GM11168 (cell line): ENCODE data around the gene BEGAIN.

Experiments
- in situ Hi-C: fragments of 300-500 bp; cut with MboI; formaldehyde crosslinking; loops from one replicate; pipeline ENCODE4 v1.12.0; 2022; ENCODE audit warnings: low sequenced_read_pairs; ENCODE audit not compliant: unreplicated experiment

The BEGAIN gene

DNA sequence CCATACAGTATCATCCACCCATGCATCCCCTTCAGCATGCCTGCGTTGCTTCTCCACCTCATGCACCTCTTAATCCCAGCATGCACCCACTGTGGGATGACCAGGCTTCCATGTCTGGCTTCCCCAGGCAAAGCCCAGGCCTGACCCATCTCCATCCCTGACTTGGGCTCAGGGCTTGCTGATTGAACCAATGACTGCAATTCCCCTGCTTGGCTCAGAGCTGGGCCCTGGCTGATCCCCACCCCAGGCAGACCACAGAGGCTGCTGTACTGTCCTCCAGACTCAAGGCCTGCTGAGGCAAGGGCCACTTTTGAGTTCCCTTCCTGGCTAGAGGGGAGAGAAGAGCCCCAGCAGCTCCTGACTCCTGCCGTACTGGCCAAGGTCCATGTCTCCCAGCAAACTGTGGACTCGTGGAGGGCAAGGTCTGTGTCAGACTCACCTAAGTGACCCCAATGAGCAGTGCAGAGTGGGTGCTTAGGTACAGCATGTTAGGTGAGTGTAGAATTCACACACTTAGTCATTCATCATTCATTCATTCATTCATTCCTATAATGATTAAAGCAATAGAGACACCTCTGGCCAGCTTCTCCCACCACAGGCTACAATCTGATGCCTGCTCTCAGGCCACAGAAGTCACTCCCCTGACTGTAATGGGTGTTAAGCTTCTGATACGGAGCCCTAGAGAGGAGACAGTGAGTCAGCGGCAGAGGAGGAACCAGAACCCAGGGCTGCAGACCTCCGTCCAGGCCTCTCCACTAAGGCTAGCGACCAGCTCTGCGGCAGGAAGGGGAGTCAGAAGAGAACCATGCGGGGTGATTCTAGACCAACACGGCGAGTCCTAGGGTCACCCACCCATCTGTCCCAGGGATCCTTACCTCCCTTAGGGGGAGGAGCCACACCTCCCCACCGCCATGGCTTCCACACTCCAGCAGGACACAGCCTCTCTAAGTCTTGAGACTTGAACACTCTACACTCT lies 2.9 kb downstream of the BEGAIN start:
- in situ Hi-C loops: no loop called here

DNA sequence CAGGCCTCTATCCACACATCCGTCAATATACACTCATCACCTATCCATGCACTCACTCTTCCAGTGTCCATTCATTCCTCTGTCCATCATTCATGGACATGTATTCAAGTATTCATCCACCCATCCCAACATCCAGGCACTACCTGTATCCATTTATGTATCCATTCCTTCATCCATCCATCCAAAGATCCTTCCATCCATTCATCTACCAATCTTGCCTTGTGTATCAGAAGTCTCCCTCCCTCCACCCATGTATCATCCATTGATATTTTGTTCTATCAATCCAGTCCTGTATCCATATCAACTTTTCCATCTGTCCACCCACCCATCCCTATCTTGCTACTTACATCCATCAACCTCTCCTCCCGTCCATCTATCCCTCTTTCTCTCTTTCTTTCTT lies 4.0 kb downstream of the BEGAIN start:
- in situ Hi-C loops: no loop called here

DNA sequence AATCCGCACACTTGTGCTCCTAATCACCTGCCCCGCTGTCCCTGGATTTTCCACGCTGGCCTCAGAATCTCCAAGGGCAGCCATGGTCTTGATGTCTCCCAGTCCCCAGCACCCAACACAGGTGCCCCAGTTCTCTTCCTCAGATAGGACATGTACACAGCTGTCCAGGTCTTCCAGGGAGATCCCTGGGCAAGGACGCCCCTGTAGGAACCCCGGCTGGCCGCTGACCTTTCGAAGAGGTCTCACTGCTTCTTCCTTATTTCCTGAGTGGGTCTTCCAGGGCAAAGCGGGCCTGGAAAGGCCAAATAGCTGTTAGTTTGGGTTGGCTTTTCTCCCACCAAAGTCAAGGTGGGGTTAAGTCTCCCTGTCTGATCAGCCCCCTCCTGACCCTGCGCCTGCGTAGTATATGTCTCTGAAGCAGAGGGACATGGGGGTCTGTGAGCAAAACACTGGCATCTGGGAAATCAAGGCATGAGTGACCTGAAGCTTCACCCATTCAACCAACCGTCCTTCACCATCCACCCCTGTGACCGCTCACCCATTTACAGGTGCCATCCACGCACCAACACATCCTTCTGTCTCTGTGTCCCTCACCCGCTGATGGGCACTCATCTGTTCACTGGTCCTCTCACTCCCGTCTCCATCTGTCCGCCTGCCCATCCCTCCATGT lies 4.6 kb downstream of the BEGAIN start:
- in situ Hi-C loops: no loop called here

DNA sequence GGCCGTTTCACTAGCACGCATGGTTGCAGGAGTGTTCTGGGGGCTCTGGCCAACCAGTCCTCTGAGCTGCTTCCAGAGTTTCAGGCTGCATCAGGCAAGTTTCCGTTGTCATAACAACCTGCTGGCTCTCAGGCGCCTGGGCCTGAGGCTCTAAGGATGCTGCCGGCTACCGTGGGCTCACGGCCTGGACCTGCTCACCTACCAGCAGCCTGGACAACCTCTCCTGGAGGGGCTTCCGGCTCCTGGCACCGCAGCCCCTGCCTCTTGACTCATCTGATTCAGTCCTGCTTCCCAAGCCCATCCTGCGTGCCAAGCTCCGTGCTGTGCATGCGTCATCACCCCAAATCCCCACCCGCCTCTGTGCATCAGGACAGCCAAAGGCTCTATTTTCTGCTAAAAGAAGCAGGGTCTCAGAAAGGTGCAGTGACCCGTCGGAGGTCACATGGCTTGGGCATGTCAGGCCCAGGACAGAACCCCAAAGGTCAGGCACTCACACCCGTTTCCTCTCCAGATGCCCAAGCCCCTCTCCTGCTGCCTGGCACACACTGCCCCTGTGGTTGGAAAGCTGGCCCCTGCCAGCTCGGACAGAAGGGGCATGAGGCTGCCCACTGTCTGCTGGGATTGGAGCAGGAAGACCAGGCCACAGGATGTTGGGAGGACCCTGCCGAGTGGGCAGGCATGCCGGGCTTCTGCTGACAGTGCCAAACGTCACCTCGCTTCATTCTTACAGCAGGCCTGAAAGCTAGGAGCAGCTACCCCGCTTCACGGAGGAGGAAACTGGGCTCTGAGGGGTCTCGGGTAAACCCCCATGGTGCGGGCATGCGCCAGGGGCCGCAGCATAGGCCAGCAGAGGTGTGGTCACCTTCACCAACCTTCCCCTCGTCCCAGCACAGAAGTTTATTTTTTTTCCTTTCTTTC lies 5.7 kb downstream of the BEGAIN start:
- in situ Hi-C loops: no loop called here

DNA sequence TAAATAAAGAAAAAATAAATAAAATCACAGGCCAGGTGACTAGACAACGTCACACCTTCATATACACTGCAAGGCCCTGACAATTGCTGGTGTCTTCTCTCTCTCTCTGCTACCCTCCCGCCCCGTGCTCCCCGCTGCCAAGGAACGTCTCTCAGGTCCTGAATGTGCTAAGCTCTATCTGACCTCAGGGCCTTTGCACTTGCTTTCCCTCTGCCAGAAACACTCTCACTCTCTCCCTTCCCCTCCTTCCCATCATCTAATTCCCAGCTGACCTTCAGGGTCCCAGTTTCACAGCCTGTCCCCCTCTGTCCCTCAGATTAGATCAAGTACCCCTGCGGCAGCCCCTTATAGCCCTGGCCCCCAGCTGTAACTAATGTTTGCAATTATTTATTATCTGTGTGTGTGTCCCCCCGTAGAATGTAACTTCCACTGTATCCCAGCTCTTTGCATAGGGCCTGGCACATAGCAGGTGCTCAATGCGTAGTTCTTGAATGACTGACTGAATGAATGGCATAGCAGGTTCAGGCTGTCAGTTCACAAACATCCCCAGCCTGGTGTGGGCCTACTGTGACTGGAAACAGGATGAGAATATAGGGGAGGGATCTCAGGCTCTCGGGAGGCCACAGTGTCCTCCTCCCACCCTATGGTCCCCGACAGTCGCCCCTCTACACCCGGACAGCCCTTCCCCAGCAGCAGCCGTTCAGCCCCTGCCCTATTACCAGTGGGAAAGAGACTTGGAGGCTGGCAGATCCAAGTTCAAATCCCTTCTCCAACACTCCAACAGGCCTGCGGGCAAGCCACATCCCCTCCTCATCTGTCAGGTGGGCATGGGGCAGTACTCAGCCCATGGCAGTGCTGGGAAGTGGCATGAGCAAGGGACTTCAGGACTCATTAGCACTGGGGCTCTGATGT lies 6.6 kb downstream of the BEGAIN start:
- in situ Hi-C loops: no loop called here

DNA sequence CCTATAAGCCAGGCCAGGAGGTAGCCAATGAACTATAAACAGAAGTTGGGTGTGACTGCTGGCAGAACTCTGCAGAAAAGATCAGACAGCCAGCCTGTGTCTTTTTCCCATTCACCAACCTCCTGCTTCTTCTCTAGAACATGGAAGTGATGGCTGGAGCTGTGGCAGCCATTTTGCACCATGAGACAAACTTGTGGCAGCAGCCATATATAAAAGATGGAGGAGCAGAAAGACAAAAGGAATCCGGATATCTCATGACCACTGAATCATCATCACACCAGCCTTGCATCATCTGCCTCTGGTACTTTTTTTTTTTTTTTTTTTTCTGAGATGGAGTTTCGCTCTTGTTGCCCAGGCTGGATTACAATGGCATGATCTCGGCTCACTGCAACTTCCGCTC lies 8.7 kb downstream of the BEGAIN start:
- in situ Hi-C loops: no loop called here

DNA sequence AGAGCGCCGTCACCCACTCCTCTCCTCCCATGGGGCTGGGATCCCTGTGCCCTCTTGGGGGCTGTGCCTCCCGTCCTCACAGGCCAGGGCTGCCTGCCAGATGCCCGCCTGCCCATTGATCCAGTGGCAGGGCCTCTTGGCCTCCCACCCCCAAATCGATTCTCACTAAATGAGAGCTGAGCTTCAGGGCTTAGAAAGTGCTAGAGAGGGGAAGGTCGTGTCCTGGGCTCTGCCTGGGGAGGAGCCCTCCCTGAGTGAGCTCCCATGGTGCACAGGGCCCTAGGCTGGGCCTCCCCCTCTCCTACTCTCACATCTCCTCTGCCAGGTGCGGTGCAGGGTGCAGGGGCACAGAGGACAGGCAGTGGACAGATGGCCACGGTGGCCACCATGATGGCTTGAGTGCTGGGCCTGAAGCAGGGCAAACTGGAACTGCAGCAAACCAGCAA lies 9.2 kb downstream of the BEGAIN start:
- in situ Hi-C loops: no loop called here

DNA sequence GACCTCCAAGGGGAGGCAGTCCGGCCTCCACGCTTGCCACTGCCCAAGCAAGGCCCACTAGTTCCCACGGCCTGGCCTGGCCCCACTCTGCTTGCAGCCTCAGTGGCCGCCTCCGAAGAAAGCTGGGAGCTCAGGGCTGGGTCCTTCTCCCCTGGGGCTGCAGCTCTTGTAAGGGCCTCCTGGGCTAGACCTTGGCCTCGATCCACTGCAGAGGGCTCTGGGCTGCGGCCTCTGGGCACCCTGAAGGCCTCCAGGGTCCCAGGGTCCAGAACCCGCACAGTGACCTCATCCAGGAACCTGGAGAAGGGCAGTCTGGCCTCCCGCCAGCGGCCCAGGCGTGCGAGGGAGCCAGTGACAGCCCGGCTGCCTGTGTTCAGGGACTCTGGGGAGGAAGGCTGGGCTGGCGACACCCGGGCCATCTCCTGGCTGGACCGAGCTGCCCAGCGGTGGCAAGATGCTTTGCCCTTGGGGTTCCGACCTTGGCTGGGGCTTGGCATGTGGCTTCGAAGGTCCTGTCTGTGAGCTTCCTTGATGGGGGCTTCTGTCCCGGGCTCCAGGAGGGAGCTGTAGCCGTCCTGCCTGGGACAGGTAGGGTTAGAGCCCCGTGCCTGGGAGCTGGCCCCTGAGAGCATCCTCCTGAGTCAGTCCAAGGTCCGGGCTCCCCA lies 9.8 kb downstream of the BEGAIN start:
- in situ Hi-C loops: no loop called here

DNA sequence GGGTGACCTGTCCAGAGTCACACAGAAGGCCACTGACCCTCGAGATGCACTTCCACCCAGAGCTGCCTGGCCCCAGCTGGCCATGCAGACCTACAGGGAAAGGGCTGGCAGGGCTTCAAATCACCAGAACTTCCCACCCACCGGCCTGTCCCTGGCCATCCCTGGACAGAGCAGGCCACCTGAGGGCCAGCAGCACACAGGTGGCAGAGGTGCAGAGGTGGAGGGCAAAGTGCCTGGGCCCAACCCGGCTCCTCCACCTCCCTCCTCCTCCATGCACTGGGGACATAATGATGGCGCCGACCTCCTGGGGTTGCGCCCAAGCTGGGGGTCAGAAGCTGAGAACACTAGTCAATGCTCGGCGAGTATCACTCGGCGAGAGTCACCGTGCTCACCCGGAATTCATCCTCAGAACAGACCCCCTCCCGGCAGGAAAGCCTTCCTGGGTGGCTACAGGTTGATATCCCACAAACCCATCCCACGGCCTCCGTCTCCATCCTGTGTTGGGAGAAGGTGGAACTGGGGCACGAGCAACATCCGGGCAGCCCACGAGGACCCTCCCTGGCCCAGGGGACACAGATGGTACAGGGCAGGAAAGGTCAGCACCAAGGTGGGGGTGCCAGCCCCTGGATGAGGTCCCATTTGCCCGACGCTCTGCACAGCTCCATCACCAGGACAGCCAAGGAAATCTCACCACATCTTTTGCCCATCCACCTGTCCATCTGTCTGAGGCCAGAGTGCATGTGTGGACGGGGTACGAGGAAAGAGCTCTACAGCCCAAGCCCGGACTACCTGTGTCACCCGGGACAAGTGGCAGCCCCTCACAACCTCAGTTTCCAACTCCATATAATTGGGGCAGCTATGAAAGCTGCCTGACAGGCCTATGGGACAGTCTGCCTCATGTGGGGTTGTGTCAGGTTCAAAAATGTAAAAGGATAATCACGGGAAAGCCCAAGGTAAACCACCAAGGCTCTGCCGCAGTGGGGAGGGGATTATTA lies 10.8 kb downstream of the BEGAIN start:
- in situ Hi-C loops: no loop called here

DNA sequence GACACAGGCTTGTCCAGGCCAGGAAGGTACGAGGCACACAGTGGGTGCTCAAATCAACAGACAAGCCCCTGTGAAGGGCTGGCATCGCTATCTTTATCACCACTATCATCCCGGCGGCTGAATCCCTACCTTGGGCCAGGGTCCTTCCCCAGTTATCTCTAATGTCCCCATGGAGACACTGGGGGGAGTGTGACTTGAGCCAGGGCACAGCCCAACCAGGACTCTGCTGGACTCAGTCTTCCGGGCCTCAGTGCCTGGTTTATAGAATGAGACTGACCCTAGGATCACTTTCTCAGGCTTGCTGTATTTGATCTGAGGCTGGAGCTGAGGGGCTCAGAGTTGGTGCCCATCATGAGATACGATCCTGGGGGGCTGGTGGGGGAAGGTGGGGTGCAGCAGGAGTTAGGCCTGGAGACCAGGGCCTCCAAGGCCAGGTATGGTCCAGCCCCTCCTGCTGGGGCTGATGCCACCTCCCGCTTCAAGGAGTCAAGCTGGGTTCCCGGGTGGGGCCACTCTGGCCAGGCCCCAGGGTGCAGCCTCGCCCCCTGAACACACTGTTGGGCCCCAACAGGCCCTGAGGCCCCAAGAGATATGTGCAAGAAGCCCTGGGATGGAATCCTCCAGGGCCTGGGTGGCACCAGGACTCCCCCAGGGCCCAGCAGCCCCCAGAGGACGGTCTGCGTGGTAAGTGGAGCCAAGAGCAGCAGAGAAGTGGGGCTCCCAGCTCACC lies 11.8 kb downstream of the BEGAIN start:
- in situ Hi-C loops: no loop called here

DNA sequence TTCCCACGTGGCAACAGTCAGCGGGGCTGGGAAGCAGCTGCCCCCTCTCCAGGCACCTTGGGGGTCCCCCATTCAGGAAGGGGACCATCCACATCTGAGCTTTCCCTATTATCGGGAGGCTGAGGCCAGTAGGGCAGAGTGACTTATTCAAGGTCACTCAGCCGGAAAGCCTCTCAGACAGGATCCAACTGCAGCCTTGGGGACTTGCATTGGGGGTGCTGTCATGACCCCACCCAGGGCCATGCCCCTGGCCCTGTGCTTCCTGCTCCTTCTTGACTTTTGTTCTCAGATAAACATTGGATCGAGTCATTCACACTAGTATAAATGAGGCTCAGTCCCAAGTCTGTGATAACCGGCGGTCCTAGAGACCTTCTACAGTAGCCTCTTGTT lies 12.6 kb downstream of the BEGAIN start:
- in situ Hi-C loops: no loop called here

DNA sequence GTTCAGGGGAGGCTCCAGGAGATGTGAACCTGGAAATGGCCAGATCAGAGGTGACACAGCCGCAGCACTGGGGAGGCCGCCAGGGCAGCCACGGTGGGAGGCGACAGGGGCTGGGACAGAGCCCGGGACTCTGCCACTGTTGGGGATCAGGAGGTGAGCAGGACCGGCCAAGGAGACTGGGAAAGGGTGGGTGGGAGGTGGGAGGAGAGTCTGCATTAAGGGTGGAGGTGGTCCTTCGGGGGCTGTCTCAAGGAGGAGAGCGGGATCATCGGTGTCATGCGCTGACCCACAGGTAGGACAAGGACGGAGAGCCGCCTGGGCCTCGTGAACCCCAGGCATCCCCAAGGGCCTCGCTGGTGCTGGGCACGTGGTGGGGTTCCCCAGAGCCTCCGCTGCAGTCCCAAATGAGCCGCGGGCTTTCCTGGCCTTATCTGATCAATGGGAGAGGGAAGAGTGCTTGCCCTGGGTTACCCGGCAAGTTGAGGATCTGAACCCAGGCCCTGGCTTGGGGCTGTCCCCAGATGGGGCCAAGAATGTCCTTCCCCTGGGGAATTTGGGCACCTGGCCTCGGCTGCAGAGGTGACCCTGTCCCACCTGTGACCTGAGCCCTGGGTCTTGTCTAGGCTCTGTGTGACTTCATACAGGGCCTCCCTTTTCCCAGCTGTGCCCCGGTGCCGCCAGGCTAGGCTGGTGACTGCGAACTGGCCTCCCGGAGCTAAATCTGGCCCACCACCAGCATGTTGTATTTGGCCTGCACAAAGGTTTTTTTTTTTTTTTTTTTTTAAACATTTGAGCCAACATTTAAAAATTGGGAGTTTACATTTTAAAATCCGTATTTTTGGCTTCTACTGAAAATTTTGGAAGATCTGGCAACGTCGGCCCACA lies 13.2 kb downstream of the BEGAIN start:
- in situ Hi-C loops: no loop called here

DNA sequence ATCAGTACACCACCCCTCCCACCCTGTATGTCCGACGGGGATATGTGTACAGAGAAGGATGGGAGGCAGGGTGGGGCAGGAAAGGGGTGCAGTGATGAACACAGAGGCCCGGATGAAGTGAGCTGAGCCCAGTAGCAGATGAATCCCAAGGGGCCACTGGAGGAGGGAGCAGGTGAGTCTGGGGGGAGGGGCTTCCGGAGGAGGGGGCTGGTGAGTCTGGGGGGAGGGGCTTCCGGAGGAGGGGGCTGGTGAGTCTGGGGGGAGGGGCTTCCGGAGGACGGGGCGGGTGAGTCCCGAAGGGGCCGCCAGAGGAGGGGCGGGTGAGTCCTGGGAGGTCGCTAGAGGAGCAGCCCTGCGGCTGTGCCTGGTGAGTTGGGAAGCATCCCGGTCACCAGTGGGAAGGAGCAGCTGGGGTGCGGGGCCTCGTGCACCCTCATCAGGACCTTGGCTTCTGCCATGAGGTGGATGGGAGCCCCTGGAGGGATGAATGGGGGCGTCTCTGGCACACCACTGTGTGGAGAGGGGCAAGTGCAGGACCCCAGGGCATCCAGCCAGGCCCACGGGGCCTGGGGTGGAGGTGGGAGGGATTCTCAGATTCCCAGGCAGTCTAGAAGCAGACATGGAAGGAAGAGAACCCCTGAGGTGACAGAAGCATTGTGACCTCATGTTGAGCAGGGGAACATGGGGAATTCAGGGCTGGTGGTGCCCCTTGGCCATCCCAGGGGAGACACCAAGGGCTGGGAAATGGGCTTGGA lies 14.0 kb downstream of the BEGAIN start:
- in situ Hi-C loops: no loop called here

DNA sequence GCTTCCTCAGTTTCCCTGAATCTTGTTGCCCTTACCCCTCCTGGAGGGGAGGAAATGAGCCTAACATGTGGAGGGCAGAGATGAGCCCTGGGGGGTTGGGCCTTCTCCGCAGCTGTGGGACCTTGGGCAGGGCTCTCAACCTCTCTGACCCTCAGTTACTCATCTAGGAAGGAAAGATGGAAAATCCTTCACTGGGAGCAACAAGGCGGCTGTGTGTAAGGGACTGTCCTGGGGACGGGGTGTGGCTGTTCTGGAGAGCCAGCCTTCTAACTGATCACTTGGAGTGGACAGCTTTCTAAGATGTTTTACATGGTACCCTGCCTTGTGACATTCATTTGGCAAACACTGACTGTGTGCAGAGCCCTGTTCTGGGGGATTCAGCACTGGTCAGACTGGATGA lies 14.7 kb downstream of the BEGAIN start:
- in situ Hi-C loops: no loop called here

DNA sequence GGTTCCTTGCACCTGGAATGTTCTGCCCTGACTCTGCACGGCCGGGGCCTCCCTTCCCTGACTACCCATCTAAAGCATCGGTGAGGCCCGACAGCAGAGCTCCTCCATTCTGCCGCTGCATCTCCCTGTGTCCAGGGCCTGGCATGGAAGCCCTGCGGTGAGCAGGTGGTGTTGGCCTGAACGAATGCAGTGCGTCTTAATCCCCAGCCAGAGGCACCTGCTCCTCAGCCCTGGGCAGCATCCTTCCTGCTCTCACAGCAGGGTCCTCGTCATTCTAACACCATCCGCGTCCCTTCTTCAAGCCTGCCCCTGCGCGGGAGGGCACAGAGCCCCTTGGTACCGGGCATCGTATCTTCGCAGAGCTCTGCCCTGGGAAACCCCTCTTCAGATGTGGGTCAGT lies 15.4 kb downstream of the BEGAIN start:
- in situ Hi-C loops: no loop called here
